H1 (cell line): ENCODE data around the gene IL17RA.

Experiments
- EZH2 ChIP-seq: fragments of 200-600 bp; sonication (generic); IDR thresholded peaks from 2 replicates; pipeline ENCODE4 v1.7.1; 2012; ENCODE audit warnings: low read depth, mild to moderate bottlenecking, moderate library complexity, low read length, inconsistent platforms; ENCODE audit not compliant: severe bottlenecking
- GABPA ChIP-seq: IDR thresholded peaks from 2 replicates; pipeline ENCODE4 v1.6.1; 2011; ENCODE audit warnings: mild to moderate bottlenecking, low read length, moderate library complexity, borderline replicate concordance; ENCODE audit not compliant: insufficient read depth
- KDM5A ChIP-seq: fragments of 200-600 bp; IDR thresholded peaks from 2 replicates; pipeline ENCODE4 v1.7.1; 2012; ENCODE audit warnings: mild to moderate bottlenecking, low read length, inconsistent platforms, mixed read lengths
- POLR2A ChIP-seq, 2 experiments: IDR thresholded peaks; 1 replicate in 1 of 2; 2 replicates in 1 of 2; pipeline ENCODE4 v1.6.1; 2011; ENCODE audit warnings: low read depth in 2 of 2, low read length in 2 of 2, mild to moderate bottlenecking in 2 of 2; ENCODE audit errors: control extremely low read depth in 1 of 2
- POLR2AphosphoS5 ChIP-seq: IDR thresholded peaks from 2 replicates; pipeline ENCODE4 v1.6.1; 2011; ENCODE audit warnings: low read depth, low read length
- RAD21 ChIP-seq, 2 experiments: IDR thresholded peaks in 1 of 2; conservative IDR thresholded peaks in 1 of 2; 2 replicates each; pipeline ENCODE4 v1.6.1; 2011; ENCODE audit warnings: low read depth in 2 of 2, low read length in 2 of 2, improper control_type of control experiment in 1 of 2, inconsistent platforms in 1 of 2, mild to moderate bottlenecking in 1 of 2, moderate library complexity in 1 of 2
- RFX5 ChIP-seq: IDR thresholded peaks from 2 replicates; pipeline ENCODE4 v1.6.1; 2011; ENCODE audit warnings: low read depth, low read length, improper control_type of control experiment, borderline replicate concordance
- SP2 ChIP-seq: IDR thresholded peaks from 2 replicates; pipeline ENCODE4 v1.6.1; 2012; ENCODE audit warnings: mild to moderate bottlenecking, low read length, inconsistent platforms
- TAF1 ChIP-seq: IDR thresholded peaks from 2 replicates; pipeline ENCODE4 v1.6.1; 2011; ENCODE audit warnings: mild to moderate bottlenecking, low read depth, low read length
- TF ChIP-seq, protein P1 (sequence below), 3 experiments: IDR thresholded peaks; 1 replicate in 2 of 3; 2 replicates in 1 of 3; pipeline versions ENCODE4 v1.5.1 to v1.6.1; 2011; ENCODE audit warnings: low read length in 3 of 3, mild to moderate bottlenecking in 3 of 3, inconsistent platforms in 2 of 3, low read depth in 1 of 3, moderate library complexity in 1 of 3; ENCODE audit not compliant: insufficient read depth in 1 of 3; ENCODE audit errors: control extremely low read depth in 1 of 3

DNA sequence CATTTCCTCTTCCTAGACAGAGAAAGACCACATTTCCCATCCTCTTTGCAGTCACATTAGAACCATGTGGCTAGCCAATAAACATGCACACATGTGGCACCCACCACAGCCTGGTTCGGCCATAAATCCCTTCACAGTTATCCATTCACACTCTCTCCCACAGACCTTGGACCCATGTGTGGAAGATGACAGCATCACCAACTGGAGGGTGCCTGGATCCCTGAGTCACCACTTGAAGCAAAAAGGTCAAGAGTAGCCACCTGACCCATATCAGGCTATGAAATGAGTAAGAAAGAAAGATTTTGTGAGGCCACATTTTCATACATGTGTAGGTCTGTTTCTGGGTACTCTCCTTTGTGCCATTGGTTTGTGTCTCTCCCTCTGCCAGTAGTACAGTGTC is 45.4 kb downstream of the IL17RA start:
- TF ChIP-seq EZH2 (no peak), TAF1 (no peak), POLR2AphosphoS5 (no peak), KDM5A (no peak), SP2 (no peak), RAD21 (IDR thresholded peaks at IDR 0.05 in 1 of 2, conservative IDR thresholded peaks at IDR 0.05 in 1 of 2; ENCODE audit: low read depth in 2 of 2, low read length in 2 of 2) (no peak), RFX5 (no peak), GABPA (no peak), POLR2A (IDR thresholded peaks at IDR 0.05; ENCODE audit: control extremely low read depth in 1 of 2, low read depth in 2 of 2, low read length in 2 of 2) (no peak)
- TF ChIP-seq, protein P1, sequence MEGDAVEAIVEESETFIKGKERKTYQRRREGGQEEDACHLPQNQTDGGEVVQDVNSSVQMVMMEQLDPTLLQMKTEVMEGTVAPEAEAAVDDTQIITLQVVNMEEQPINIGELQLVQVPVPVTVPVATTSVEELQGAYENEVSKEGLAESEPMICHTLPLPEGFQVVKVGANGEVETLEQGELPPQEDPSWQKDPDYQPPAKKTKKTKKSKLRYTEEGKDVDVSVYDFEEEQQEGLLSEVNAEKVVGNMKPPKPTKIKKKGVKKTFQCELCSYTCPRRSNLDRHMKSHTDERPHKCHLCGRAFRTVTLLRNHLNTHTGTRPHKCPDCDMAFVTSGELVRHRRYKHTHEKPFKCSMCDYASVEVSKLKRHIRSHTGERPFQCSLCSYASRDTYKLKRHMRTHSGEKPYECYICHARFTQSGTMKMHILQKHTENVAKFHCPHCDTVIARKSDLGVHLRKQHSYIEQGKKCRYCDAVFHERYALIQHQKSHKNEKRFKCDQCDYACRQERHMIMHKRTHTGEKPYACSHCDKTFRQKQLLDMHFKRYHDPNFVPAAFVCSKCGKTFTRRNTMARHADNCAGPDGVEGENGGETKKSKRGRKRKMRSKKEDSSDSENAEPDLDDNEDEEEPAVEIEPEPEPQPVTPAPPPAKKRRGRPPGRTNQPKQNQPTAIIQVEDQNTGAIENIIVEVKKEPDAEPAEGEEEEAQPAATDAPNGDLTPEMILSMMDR (IDR thresholded peaks at IDR 0.05; ENCODE audit: control extremely low read depth in 1 of 3, insufficient read depth in 1 of 3, low read depth in 1 of 3, low read length in 3 of 3), result no peak
